GM21367 (cell line): ENCODE measurements around the gene PXN.
A peak's percentile ranks its signal among the peaks of the same experiment; 100 is the strongest.

ENCODE experiments used
- ATAC-seq: cut with Tn5 transposase; IDR thresholded peaks from one replicate; pipeline ENCODE4 v1.9.1; 2021; ENCODE audit not compliant: unreplicated experiment

PXN gene

DNA sequence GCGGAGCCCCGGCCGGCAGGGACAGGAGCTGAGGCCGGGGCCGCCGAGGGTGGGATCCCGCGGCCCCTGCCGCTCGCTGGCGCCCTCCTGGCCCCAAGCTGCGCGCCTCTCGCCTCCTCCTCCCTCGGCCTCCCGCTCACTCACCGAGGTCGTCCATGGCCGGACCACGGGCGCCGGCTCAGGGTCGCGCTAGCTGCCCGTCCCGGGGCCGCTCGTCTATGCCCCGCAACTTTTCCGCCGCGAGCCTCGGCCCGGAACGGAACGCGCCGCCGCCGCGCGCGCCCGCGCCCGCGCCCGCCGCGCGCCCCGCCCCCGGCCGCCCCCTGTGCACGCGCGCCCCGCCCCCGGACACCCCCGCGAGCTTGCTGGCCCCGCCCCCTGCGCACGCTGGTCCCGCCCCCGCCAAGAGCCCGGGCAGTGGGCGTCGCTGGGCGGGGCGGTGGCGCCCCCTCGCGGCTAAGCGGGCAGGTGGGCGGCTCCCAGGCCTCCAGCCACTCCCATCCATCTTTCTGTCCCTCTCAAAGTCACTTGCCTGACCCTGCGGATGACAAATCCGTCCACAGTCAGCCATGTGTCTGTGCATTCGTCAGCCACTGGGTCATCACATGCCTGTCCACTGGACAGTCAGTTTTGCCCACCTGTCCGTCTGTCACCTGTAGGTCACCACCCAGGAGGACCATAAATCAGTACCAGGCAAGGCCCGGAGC, at the start of gene PXN:
TSS of gene PXN (minus strand) at position 258 of the 707 bp plus-strand sequence. CDS start at position 157, 101 bp downstream.
- ATAC-seq: peak; percentile 75

DNA sequence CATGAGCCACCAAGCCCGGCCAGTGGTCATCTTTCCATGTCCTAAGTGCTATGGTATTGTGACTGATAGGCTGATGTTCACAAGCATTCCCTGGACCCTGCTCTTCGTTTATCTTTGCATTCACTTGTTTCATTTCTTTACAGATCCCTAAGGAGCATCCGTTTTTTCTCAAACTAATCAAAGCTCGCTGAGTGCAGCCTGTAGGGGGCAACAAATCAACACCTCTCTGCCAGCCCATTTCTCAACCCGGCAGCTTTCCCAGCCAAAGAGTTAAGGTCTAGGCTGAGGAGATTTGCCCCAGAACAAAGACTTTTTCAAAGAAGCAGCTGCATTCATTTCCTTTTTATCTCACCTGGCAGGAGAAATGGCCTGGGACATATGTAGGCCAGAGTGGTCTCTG, 48.7 kb upstream of the PXN start:
- ATAC-seq: no peak

DNA sequence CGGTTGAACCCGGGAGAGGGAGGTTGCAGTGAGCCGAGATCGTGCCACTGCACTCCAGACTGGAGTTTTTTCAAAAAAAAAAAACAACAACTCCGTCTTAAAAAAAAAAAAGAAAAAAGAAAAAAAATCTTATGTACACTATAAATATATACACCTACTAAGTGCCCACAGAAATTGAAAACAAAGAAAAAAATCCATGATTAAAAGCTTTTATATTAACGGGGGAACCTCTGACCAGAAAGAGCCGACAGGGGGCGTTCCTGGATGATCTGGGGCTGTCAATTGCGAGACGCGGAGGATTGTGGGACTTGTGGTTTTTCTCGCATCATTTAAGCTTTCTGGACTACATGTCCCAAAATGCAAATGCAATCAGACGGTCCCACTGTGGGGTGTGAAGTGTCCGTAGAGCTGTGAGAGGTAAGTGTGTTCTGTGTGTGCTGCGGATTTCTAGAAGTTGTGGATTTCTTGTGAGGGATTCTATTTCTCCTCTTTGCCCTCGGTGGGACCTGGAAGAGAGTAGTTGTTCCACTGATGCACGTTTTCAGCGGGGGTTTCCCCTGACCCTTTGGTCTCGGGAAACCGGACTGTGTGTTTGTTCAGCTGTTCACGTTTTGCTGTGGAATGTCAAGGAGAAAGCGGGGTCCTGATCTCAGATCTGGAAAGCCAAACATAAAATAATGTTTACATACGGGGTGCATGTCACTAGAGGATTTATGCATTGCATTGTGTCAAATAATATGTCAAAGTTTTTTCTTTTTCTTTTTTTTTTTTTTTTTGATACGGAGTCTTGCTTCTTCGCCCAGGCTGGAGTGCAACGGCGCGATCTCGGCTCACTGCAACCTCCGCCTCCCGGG, 36.7 kb upstream of the PXN start, which contains the start of gene SIRT4:
TSS of gene SIRT4 (plus strand) at position 360 of the 854 bp plus-strand sequence. CDS start 1,241 bp downstream, outside the sequence.
- ATAC-seq: peak; percentile 93

DNA sequence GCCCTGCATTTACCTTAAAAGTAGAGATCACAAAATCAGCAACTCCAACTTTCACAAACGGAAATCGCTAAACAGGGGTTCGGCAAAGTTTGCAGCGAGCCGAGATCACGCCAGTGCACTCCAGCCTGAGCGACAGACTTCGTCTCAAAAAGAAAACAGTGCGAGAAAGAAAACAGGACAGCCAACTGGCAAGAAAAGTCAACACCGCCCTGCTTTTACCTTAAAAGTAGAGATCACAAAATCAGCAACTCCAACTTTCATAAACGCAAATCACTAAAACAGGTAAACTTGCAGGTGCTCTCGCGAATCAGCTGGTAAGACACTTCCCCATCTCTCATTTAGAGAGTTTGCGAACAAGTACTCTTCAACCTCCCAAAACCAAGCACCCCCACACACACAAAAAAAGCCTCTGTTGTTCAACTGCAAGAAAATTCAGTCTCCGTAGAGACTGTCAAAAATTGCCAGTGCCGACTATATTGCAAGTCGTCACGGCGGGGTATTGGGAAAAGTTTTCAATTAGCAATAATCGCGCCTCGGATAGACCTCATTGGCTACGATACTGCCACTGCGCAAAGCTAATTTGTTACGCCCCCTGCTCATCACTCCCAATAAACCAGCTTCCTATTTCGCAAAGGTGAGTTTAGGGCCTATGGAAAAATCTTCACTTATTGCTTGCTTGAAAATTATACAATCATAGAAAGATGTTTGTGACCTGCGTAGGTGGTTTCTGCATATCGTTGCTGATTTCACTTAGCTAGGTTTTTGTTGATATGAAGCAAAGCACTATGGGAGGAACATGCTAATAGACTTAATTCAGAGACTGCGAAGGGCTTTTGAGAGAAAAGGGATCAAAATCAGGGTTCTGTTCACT, 27.4 kb upstream of the PXN start, which contains the start of gene RNU4-1:
TSS of gene RNU4-1 (minus strand) at position 577 of the 871 bp plus-strand sequence.
- peak; percentile 41 for ATAC-seq

DNA sequence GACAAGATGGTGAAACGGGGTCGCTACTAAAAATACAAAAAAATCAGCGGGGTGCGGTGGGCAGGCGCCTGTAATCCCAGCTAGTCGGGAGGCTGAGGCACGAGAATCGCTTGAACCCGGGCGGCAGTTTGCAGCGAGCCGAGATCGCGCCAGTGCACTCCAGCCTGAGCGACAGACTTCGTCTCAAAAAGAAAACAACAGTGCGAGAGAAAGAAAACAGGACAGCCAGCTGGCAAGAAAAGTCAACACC, 26.8 kb upstream of the PXN start:
- ATAC-seq: no peak

DNA sequence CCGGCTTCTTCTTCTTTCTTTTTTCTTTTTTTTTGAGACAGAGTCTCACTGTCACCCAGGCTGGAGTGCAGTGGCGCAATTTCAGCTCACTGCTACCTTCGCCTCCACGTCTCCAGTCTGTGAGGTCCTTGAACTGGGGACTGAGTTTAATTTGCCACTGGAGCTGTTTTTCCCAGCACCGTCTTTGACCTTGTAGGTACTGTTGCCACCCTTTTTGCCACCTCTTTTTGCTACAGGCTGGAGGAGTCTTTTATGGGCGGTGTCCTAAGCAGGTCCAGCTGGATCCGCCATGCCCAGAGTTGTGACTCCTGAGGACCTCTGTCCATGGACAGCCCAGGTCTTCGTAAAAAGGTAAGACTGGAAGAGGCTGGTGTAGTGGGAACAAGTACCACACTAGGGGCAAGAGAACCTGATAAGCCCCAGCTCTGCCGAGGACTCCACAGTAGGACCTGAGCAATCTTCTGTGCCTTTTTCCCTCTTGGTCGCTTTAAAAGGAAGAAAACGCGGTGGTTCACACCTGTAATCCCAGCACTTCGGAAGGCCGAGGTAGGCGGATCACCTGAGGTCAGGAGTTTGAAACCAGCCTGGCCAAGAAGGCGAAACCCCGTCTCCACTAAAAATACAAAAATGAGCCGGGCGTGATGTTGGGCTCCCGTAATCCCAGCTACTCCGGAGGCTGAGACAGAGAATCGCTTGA, 25.2 kb upstream of the PXN start:
- ATAC-seq: no peak

DNA sequence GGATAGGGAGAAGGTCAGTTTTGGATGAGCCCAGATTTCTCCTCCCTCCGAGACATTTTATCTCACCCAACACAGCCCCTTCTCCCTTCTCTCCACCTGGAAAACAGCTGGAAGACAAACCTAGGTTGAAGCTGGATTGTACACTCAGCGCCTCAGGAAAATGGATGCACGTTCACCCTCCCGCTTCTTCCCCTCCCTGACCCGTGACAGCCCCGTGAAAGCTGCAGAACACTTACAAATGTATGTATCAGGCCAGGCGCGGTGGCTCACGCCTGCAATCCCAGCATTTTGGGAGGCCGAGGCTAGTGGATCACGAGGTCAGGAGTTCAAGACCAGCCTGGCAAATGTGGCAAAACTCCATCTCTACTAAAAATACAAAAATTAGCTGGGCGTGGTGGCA, 22.0 kb upstream of the PXN start:
- no peak for ATAC-seq

DNA sequence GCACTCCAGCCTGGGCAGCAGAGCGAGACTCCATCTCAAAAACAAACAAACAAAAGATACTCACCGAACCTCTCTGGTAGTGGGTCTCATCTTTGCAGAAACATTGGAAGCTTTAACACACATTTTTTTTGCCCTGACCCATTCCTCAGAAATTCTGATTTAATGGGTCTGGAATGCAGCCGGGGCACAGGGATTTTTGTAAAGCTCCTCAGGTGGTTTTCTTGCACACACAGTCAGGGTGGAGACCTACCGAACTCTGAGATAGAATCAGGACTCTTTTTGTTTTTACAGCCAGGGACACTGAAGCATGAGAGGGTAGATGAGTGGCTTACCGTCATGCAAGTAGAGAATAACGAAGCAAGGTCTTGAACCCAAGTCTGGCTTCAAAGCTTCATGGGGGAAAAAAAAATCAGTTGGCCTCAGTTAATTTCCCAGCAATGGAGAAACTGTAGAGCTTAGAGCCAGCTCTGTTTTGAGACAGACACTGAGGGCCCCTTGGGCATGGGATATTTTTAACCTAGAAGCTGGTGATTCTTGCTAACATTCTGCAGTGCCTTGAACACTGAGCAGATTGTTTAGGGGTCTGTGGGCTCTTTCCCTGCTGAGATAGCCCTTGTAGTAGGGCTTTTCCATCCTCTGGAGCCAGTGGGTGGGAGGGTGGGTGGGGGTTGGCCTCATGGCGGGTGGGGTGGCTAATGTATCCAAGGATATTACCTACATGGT, 21.4 kb upstream of the PXN start:
- no peak for ATAC-seq

DNA sequence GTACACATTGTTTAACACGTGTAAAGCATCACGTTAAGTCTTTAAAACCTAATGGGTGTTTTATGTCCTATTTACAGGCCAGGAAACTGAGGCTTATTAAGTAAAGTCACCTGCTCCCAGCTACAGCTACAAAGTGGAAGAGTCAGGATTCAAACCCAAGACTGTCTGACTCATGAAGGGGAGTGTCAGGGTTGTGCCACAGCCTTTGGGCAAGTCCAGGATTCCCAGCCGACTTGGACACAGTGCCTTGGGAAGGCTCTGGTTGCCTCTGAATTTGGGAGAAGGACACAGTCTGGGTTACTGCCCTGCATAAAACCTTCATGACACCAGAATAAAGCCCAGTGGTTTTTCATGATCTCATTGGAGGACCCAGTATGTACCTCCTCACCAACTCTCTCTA, 18.9 kb upstream of the PXN start:
- ATAC-seq: no peak

DNA sequence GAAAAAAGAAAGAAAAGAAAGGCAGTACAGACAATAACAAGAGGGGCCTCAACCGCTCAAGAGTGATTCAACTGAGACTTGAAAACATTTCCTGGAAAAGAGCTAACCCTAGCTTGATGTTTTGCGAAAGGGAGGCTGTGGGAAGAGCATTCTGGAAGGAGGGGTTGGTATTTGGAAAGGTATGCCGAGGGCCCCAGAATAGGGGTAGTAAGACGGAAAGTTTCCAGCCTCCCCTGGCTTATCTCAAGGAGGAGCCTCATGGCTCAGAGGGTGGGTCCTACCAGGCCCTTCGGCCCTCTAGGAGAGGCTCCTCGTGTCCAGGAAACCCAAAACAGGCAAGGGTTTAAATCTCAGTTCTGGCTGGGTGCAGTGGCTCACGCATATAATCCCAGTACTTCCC, 17.8 kb upstream of the PXN start:
- ATAC-seq: no peak

DNA sequence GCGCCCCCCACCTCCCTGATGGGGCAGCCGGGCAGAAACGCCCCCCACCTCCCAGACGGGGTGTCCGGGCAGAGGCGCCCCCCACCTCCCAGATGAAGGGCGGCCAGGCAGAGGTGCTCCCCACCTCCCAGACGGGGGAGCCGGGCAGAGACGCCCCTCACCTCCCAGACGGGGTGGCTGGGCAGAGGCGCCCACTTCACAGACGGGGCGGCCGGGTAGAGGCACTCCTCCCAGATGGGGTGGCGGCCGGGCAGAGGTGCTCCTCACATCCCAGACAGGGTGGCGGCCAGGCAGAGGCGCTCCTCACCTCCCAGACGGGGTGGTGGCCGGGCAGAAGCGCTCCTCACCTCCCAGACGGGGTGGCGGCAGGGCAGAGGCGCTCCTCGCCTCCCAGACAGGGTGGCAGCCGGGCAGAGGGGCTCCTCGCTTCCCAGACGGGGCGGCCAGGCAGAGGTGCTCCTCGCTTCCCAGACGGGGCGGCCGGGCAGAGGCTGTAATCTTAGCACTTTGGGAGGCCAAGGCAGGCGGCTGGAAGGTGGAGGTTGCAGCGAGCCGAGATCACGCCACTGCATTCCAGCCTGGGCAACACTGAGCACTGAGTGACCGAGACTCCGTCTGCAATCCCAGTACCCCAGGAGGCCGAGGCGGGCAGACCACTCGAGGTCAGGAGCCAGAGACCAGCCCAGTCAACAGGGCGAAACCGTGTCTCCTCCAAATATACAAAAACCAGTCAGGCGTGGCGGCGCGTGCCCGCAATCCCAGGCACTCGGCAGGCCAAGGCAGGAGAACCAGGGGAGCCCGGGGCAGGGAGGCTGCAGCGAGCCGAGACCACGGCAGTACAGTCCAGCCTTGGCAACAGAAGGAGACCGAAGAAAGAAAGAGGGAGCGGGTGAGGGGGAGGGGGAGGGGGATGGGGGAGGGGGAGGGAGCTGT, 12.9 kb upstream of the PXN start:
- no peak for ATAC-seq

DNA sequence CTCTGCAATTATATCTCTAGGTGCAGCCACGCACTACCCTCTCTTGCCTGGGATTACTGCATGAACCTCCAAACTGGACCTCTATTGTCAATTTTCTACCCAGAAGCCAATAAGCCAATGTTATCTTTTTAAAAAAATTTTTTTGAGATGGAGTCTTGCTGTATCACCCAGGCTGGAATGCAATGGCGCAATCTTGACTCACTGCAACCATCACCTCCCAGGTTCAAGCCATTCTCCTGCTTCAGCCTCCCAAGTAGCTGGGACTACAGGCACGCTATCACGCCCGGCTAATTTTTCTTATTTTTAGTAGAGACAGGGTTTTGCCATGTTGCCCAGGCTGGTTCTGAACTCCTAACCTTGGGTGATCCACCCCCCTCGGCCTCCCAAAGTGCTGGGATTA, 11.2 kb upstream of the PXN start:
- no peak for ATAC-seq

DNA sequence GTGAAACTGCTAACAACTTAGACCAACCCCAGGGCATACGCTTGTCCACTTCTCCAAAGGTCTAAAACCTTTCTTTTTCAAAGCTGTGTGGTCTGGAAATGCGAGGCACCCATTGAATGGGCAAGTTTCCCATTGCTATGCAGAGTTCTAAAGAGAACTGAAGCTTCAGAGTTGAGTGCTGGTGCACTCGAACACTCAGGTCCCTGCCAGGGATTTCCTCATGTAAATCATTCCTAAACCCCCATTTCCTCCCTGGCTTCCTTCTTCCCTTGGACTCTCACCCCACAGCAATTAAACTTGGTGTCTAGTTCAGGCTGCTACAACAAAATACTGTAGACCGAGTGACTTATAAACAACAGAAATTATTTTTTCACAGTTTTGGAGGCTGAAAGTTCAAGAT, 2.2 kb upstream of the PXN start:
- no peak for ATAC-seq

DNA sequence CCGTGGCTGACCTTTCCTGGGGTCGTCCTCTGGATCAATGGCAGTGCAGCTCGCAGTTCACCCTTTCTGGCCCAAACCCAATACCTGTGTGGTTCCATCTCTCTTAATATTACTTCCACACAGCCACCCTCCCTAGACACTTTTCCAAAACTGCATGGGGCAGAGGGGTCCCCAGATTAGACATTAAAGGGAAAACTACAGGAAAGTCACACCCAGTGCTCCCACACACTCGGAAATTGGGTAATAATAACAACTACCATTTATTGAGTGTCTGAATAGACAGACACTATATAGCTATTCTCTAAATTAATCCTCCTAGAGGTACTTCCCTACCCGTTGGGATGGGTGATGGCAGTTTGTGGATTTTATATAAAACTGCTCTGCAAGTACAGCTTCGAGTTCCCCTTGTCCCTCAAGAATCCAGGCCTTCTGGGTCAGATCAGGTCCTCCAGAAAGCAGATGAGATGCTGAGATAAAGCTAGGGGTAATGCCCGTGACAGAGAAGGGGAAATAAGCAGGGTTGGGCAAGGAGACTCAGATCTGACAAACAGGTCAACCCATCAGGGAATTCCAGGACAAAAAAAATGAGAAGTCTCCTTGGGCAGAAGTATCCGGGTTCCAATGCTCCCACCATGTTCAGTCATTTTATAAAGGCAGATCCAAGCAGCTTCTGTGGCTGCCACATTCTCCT, 795 bp upstream of the PXN start:
- ATAC-seq: no peak

DNA sequence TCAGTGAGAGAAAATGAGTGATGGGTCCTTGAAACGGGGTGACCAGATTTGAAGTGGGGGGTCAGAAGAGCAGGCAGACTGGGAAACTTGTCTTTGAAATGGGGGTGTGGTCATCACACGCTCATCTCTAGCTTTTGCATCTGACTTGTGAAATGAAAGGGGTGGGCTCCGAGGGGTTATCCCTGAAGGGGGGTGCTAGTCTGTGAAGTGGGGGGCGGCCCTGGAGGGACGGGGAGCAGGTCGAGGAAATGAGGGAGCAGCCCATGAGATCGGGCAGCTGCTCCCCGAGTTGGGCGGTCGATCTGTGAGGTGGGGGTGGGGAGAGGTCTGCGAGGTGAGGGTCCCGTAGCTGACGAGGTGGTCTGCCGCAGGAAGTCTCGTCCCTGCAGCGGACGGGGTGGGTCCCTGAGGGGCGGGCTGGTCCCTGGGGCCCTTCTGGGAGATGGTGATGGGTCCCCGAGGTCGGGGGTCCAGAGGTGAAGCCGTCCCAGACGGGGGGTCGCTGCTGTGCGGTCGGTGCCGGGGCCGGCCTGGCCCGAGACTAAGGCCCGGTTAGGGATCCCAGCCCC, 542 bp downstream of the PXN start:
- ATAC-seq: no peak

DNA sequence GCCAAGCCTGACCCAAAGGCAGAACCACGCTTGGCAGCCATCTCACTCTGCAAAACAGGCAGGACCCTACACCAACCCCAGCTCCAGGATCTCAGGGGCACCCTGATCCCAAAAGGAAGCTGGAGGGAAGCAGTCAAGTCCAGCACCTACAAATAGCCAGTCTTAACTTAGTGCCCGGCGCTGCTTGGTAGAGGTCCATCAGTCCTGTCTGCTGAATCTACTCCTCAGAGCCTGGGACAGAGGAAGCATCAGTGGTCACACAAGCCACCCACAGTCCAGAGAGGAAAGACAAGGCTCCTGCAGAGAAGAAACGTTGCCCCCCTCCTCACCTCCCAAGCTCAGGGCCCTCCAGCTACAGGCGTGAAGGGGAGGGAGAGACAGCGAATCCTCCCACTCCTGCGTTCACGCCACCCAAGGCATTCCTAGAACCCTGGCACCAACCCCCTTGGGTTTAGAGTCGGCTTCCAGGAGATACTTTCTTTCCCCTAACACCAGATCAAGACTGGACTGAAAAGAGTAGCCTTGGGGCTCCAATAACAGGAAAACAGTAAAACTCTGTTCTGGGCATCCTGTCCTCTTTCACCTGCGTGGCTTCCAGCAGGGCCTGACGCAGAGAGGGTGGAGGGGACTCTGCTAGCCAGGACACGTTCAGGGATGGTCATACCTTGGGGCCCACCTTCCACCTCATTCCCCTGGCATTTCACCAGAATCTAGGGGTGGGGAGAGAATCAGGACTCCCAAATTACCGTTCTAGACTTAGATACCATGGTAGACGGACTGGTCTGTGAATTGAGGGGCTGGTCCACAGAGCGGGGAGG, 1.2 kb downstream of the PXN start:
- no peak for ATAC-seq

DNA sequence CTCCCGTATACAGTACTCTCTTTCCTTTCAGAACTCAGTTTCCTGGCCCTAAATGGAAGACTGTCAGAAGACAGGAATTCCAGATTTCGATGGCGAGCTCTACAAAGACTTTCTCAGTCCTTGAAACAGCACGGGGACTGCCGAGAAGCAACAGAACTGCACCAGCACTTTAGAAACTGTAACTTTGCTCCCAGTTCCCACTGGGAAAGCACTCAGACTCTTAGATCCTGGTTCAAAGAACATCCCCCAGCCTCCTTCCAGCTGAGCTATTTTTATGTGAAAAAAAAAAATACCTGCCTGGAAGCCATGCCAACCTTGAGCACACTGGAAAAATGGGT, 1.8 kb downstream of the PXN start:
- no peak for ATAC-seq
